C4-2B (cell line): ENCODE results near the gene DCAF5.

Experiments
- CTCF ChIP-seq: fragments of 450-650 bp; conservative IDR thresholded peaks from 2 replicates; pipeline ENCODE4 v1.5.1; 2017; ENCODE audit warnings: mild to moderate bottlenecking
- ZFX ChIP-seq: fragments of 450-650 bp; IDR thresholded peaks from 2 replicates; pipeline ENCODE4 v1.6.1; 2017

- no peak for TF ChIP-seq CTCF
- TF ChIP-seq ZFX, result no peak
Measured at GRCh38 chr14:69132513-69133181, 20.3 kb downstream of the DCAF5 start.
